Ovary (tissue), 3 donors: Measurements from ENCODE around the gene OGA.

Experiments
- POLR2A ChIP-seq: fragments of 450-650 bp; IDR thresholded peaks from one replicate; pipeline ENCODE4 v1.6.1; 2017; ENCODE audit warnings: antibody characterized with exemption, mild to moderate bottlenecking, moderate library complexity
- TF ChIP-seq, protein P1 (sequence below), 3 donors: fragments of 450-650 bp in 2 of 3; fragments of 200-600 bp in 1 of 3; IDR thresholded peaks; one replicate each; pipeline versions ENCODE4 v1.5.1 to v1.8.0; 2016 to 2022; ENCODE audit warnings: antibody characterized with exemption in 3 of 3, mild to moderate bottlenecking in 1 of 3
- donor health status: DM: no; HTN: no; CAD: no.

DNA sequence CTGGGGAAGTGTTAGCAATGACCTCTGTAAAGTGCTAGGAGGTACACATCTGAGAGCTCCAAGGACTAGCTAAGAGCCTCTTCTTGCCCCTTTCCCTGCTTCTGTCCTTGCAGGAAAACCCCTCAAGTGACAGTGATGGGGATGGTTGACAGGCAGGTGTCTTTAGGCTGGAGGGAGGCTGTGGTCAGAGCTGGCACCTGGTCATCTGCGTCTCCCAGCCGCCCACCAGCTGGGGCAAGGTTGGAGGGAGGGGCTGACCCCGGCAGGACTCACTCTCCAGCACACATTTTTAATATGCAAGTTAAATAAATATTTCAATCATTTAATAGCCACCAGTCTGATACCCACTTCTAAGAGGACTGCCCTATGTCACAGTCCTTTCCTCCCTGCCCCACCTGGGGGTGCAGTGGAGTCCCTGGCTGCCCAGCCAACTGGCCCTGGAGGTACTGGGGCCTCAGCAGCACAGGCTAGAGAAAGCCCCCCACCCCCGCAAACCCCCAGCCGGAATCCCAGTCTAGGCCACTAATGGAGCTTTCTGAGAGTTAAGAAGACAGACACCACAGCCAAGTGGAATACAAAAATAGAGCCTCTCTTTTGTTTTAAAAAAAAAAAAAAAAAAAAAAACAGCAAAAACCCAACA, 48.6 kb downstream of the OGA start:
- TF ChIP-seq POLR2A: no peak
- TF ChIP-seq, protein P1, sequence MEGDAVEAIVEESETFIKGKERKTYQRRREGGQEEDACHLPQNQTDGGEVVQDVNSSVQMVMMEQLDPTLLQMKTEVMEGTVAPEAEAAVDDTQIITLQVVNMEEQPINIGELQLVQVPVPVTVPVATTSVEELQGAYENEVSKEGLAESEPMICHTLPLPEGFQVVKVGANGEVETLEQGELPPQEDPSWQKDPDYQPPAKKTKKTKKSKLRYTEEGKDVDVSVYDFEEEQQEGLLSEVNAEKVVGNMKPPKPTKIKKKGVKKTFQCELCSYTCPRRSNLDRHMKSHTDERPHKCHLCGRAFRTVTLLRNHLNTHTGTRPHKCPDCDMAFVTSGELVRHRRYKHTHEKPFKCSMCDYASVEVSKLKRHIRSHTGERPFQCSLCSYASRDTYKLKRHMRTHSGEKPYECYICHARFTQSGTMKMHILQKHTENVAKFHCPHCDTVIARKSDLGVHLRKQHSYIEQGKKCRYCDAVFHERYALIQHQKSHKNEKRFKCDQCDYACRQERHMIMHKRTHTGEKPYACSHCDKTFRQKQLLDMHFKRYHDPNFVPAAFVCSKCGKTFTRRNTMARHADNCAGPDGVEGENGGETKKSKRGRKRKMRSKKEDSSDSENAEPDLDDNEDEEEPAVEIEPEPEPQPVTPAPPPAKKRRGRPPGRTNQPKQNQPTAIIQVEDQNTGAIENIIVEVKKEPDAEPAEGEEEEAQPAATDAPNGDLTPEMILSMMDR (IDR thresholded peaks at IDR 0.05): no peak
